Measurements from ENCODE around the gene WNT7A.
"Not testable (repeated sequence)": the region's sequence is repeated elsewhere in the genome, so short reads cannot be mapped to it uniquely, and the experiment has no call there.

Gene WNT7A

GRCh38 chr3:13879946-13880810 lies at the start of gene WNT7A:
Gene WNT7A, minus strand, starts transcription at chr3:13880071. Its CDS starts 255 bp downstream, at chr3:13879816.
- no peak for FAIRE-seq

GRCh38 chr3:13928741-13929140 lies 48.9 kb upstream of the WNT7A start:
- FAIRE-seq = not testable (repeated sequence)

GRCh38 chr3:13927295-13927694 lies 47.4 kb upstream of the WNT7A start:
- no peak for FAIRE-seq

GRCh38 chr3:13916375-13916774 lies 36.5 kb upstream of the WNT7A start:
- FAIRE-seq = no peak

- FAIRE-seq = no peak
These were observed 22.9 kb upstream of the WNT7A start for GRCh38 chr3:13902648-13903238.

- no peak for FAIRE-seq
These were observed 22.2 kb upstream of the WNT7A start for GRCh38 chr3:13901935-13902584.

- FAIRE-seq = no peak
These were observed 18.5 kb upstream of the WNT7A start for GRCh38 chr3:13898346-13898745.

- peak; percentile 44 for FAIRE-seq
These were observed 16.7 kb upstream of the WNT7A start for GRCh38 chr3:13896473-13897154.

GRCh38 chr3:13895155-13896105 lies 15.6 kb upstream of the WNT7A start:
- FAIRE-seq = peak; percentile 94

GRCh38 chr3:13894807-13895154 lies 14.9 kb upstream of the WNT7A start:
- FAIRE-seq = no peak

- FAIRE-seq = no peak
These were observed 14.4 kb upstream of the WNT7A start for GRCh38 chr3:13894096-13894806.

- no peak for FAIRE-seq
These were observed 12.4 kb upstream of the WNT7A start for GRCh38 chr3:13892304-13892703.

- FAIRE-seq = no peak
These were observed 11.7 kb upstream of the WNT7A start for GRCh38 chr3:13891492-13892073.

GRCh38 chr3:13891017-13891392 lies 11.1 kb upstream of the WNT7A start:
- FAIRE-seq = no peak

- FAIRE-seq = no peak
These were observed 10.6 kb upstream of the WNT7A start for GRCh38 chr3:13890377-13891016.

- no peak for FAIRE-seq
These were observed 8.7 kb upstream of the WNT7A start for GRCh38 chr3:13888576-13888975.

GRCh38 chr3:13887495-13888300 lies 7.8 kb upstream of the WNT7A start:
- FAIRE-seq = no peak

GRCh38 chr3:13886593-13887129 lies 6.8 kb upstream of the WNT7A start:
- FAIRE-seq = no peak

- FAIRE-seq = no peak
These were observed 5.8 kb upstream of the WNT7A start for GRCh38 chr3:13885704-13886010.
